Measurements from ENCODE around the gene CPA5. TPM values are rescaled to one million over a fixed set of nuclear protein-coding genes. Genes with fewer than 3 reads are reported as not detected.

CPA5 gene
- total RNA-seq, 1 experiment from 2014 or later, result not detected

DNA sequence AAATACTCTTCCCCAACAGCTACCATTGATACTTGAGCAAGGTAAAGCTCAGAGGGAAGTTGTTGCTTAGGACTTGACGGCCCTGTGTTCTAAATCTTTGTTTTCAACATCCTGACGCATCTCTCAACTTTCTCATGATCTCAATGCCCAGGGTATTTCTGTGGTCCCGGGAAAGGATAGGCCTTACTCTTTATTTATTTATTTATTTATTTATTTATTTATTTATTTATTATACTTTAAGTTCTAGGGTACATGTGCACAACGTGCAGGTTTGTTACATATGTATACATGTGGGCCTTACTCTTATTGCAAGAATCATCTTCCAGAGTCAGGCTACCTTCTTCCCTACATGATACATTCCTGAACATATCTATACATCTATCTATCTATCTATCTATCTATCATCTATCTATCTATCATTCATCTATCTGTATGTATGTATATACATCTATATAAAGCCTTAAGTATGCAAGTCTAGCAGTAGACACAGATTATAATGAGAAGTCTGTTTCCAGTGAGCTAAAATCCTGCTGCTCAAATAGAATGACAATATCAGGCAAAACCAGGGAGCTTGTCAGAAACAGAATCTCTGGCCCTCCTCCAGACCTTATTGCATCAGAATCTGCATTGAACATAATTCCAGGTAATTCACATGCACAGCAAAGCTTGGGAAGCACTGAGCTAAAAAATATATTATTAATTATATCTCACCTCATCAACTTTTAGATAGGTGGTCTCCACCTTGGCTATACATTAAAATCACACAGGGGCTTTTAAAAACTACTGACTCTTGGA lies 12.2 kb upstream of the CPA5 start:
- DNase-seq (ENCODE audit: extremely low read depth, low read depth), result no peak

DNA sequence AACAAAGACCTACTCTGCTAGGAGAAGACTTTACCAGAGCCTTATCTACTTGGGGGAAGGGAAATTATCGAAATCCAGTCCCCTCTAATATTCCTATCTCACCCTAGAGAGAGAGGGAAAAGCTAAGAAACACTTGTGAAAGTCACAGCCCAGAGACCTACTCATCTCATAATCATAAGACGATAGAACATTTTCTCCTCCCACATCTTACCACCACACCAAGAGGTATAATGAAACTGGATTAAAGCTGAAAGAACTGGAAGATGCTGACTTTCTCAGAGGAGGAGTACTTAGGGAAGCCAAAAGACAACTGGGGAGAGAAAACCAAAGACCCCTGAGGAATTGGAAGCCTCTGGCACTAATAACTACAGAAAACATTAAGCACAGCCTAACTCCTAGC lies 10.8 kb upstream of the CPA5 start:
- DNase-seq (ENCODE audit: extremely low read depth, low read depth), result no peak

DNA sequence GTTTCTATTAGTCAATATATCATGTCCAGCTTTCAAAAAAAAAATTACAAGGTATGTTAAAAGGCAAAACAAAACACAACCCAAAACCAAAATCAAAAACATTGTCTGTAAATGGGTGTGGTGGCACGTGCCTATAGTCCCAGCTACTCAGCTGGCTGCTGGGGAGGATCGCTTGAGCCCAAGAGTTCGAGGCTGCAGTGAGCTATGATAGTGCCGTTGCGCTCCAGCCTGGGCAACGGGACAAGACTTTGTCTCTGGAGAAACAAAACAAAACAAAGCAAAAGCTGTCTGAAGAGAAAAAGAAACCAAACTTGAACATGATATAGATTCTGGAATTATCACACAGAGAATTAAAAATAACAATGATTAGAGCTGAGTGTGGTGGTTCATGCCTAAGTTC lies 10.3 kb upstream of the CPA5 start:
- DNase-seq (ENCODE audit: extremely low read depth, low read depth), result no peak

DNA sequence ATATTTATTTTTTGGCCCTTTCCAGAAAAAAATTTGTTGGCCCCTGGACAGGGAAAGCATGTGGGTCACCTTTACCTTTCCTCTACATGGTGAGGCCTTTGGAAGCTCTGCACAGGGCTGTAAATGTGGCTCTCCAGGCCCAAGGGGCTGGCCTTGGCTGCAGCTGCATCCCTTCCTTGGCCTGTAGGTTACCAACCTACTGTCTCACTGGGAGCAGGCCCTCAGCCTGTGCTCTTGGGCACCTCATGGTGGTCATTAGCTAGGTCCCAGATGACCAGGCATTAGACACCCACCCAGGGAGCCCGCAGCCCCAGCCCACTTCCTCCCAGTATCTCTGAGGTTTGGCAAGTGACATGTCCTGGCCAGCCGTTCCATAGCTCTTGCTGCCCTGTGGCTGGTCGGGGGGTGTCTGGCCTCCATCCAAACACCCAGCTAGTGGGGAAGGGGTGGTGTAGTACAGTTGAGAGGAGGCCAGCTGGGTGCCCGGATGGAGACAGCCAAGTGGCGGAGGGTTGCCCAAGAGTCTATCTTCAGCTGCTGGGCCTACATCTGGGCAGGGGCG lies 7.1 kb upstream of the CPA5 start:
- DNase-seq (ENCODE audit: extremely low read depth, low read depth), result no peak

DNA sequence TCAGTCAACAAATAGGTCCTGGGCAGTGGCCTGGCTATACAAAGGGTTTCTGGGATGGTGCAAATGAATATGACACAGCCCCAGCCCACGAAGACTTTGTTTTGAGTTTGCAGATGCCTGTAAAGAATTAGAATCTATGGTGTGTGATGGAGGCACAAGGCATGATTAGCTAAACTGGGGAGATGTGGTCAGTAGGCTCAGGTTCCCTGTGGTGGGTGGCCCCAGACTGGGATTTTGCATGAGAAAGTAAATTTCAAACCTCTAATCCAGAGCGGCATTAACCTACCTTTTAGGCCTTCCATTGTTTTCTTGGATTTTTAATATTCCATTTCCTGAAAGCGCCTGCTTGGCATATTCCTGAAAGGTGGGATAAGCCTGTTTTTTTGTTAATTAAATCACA lies 6.4 kb upstream of the CPA5 start:
- no peak for DNase-seq (ENCODE audit: extremely low read depth, low read depth)

DNA sequence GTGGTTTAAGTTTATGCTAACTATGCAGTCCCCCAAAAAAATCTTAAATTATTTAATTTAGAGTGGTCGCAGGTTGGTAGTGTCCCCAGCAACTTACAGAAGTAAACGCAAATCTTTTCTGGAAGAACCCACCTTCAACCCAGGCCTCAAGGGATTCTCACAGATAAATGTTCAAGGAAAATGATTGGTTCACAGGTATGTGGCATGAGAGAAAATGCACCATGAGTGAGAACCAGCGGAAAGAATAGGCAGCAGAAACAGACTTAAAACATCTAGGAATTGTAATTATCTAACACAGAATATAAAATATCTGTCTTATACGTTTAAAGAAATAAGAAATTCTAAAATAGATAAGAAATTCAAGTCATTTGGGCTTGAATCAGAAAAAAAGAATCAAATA lies 2.7 kb upstream of the CPA5 start:
- no peak for DNase-seq (ENCODE audit: extremely low read depth, low read depth)

DNA sequence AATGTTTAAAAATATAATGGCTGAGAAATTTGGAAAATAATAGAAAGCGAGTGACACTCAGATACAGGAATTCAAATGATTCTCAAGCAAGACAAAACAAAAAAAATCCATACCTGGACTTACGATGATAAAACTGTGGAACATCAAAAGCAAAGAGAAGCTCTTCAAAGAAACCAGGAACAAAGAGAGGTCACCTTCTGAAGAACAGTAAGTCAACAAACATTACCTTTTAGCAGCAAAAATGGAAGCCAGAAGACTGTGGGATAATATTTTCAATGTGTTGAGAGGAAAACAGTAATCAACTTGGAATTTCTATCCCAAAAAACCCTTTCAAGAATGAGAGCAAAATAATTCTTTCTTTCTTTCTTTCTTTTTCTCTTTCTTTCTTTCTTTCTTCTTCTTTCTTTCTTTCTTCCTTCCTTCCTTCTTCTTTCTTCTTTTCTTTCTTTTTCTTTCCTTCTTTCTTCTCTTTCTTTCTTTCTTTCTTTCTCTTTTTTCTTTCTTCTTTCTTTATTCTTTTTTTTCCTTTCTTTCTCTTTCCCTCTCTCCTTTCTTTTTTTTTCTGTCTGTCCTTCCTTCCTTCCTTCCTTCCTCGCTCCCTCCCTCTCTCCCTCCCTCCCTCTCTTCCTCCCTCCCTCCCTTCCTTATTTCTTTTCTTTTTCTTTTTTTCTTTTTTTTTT lies 1.8 kb upstream of the CPA5 start:
- no peak for DNase-seq (ENCODE audit: extremely low read depth, low read depth)

DNA sequence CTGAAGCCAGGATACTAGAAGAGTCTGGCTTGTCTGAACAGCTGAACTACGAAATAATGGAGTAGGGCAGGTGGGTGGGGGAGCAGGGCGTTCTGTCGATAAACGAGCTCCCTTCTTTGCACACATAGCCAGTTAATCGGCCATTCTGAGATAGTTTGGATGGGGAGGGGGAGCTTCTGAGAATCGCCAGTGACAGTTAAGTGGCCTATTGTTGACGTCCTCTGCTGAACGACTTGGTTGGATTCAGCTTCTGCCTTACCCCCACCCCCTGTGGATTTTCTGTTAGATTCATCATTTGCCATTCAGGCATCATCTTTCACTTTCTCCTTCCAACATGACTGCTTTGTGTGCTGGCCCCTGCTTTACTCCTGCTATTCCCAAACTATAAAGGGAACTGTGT lies 520 bp downstream of the CPA5 start:
- no peak for DNase-seq (ENCODE audit: extremely low read depth, low read depth)

DNA sequence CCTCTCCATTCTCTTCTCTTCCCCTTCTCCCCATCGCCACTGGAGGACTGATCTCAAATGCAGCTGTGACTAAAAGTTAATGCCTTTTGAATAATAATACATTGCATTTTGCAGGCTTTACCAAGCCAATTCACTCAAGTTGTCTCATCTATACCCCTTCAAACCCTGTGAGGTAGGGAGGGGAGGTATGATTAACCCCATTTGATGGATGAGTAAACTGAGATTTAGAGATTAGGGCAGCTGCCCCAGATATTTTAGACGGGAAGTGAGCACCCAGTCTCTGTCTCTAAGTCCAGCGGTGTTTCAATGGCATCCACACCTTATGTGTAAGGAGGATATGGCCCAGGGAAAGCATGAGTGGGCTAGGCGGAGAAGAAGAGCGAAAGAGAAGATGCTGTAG lies 1.1 kb downstream of the CPA5 start:
- DNase-seq (ENCODE audit: extremely low read depth, low read depth), result no peak

DNA sequence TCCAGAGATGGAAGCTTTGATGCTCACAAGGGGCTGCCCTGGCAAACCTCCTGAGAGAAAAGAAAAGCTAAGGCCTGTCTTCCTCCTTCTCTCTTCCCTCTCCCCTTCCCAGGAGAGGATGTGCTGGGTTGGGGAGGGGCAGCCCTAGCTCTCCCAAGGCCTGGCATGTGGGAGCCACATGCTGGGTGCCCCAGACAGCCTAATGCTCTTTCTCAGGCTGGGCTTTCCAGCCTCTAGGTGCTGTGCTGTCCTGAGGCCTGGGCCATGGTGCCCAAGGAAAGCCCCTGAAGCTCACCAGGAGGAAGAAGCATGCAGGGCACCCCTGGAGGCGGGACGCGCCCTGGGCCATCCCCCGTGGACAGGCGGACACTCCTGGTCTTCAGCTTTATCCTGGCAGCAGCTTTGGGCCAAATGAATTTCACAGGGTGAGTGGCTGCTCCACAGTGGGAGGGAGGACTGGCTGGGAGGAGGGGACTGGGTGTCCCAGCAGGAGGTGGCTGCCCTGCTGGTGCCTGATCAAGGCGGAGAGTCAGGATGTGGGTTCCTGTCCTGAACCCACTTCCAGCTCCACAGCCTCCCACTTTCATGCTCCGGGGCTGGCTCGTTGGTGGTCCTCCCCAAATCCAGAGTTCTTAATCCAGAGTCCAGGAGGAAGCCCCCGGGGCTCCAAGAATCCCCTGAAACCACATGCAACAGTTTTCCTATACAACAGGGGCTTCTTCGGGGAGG lies 1.7 kb downstream of the CPA5 start:
- DNase-seq (ENCODE audit: extremely low read depth, low read depth), result no peak

DNA sequence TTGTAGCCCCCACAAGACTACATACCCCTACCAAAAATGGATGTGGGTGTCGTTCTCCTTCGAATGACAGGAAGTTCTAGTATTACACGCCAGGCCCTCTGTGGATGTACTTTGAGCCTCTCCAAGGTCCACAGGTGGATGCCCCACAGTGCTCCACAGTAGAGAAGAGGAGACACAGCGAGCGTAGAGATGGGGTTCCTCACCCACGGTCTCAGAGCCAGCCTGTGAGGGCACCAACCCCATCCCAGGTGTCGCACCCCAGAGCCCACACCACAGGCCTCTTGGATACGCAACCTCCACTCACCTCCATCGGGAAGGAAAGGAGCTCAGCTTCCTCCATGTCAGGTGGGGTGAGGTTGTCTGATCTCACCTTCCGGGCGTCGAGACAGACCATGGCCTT lies 2.3 kb downstream of the CPA5 start:
- DNase-seq (ENCODE audit: extremely low read depth, low read depth), result no peak

DNA sequence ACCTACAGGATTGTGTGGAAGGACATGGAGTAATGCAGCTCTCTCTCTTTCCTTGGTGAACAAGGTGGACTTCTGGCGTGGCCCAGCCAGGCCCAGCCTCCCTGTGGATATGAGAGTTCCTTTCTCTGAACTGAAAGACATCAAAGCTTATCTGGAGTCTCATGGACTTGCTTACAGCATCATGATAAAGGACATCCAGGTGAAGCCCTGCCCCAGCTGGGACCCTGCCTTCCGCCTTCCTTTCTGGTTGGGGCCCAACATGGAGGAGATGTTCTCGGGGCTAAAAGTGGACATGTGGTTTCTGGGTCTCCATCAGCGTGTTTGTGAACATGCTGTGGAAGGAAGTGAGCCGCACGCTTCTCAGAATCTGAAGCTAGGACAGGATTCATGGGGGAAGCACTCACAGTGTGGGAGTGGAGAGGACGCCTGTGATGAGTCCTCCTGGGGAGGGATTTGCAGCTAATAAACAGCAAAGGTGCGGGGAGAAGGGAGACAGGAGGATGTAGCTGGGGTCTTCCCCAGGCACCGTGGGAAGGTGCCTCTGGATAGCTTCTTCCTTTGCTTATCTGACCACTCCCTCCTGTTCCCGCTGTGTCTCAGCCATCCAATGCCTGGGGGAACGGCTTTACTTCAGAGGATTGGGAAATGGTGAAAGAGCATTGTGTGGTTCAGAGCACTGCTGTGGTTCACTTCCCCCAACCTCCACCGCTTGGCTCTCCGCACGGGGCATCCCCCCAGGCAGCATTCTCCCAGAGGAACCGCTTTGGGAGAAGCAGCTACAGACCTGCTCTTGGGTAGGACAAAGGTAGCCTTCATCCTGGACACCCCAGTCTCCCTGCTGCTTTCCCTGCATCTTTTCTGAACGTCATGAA lies 5.5 kb downstream of the CPA5 start:
- no peak for DNase-seq (ENCODE audit: extremely low read depth, low read depth)

DNA sequence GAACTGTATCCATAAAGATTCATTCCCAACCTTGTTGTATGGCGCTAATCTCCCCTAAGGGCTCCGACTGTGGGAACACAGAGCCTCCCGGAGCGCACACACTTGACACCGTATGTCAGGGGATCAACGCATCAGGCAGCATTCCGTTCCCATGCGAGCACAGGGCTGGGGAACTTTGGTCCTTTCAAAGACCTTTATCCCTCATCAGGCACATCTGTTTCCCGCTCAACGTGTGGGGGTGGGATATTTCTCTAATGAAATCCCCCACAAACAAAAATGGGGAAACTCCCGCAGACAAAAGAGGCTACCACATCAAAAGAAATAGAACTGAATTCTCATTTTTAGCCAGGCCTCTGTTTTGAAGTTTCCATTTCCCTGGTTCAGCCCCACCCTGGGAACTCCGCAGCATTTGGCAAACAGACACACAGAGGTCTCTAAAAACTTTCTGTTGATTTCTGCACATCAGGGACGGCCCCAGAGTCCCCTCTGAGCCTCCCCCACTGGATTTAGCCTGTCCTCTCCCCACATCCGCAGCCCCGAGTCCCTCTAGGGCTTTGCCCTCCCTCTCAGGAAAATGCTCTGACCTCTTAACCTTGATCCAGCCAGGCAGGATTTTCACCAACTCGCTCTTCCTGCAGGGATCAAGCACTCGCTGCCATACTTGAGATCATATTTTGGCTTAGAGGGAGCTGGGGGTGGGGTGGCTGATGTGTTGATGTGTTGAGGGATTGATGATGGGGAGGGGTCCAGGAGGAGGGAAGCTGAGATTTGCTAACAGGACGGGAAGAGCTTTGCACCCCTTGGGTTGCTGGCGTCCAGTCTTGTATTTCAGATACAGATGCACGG lies 6.6 kb downstream of the CPA5 start:
- no peak for DNase-seq (ENCODE audit: extremely low read depth, low read depth)

DNA sequence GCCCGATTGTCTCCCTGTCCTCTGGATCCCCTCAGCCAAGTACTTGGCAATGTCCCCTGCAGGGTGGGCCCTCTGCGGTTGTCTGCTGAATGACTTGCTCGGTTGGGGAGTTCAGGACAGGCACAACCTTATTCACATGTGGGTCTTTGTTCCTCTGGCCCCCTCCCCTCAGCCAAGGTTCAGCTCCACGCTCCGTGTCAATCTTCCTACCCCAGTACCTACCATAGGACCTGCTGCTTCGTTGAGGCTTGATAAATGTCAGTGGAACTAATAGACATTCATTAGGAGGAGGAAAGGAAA lies 7.1 kb downstream of the CPA5 start:
- no peak for DNase-seq (ENCODE audit: extremely low read depth, low read depth)

DNA sequence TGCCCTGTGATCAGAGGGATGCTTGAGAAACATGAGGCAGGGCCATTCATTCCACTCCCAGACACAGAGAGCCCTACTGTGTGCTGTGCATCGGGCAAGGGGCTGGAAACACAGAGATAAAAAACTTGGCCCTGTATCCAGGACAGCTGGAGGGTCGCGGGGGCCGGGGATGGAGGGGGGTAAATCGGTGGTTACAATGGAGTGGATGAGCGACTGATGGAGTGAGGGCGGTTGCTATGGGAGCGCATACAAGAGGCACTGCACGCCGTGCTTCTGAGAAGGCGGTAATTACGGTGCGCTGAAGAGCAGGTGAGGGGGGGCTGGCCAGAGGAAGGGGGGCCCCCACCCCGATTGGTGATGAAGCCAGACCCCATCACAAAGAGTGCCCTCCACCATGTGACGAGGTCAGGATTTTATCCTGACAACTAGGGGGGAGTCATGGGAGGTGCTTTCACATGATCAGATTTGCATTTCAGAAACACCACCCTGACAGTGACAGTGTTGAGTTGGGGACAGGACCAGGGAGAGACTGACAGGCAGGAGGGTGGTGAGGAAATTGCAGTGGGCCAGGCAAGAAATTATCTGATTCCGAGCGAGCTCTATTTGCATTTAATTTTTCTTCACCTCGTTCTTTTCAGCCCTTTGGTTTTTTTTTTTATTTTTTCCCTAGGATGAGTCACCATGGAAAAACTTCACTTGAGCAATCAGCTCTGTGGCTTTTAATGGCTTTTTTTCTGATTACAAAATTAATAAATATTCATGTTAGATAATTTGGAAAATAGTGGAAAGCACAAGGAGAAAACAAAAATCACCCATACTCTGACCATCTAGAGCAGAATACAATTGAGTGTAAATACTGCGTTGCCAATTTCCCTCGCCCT lies 7.8 kb downstream of the CPA5 start:
- no peak for DNase-seq (ENCODE audit: extremely low read depth, low read depth)

DNA sequence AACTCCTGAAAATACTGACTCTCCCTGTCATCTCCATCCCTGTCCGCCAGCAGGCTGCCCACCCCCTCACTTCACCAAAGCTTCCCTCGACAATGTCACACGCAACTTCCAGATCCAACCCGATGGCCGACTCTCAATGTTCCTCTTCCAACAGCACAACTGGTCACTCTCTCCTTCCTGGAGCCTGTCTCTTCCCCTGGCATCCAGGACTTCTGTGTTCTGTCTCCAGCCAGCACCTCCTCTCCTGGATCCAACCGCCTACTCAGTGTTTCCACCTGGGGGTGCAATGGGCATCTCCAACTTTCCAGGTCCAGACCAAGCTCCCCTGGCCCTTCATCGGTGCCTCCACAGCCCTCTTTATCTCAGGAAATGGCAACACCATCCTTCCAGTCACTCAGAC lies 8.6 kb downstream of the CPA5 start:
- DNase-seq (ENCODE audit: extremely low read depth, low read depth), result no peak

DNA sequence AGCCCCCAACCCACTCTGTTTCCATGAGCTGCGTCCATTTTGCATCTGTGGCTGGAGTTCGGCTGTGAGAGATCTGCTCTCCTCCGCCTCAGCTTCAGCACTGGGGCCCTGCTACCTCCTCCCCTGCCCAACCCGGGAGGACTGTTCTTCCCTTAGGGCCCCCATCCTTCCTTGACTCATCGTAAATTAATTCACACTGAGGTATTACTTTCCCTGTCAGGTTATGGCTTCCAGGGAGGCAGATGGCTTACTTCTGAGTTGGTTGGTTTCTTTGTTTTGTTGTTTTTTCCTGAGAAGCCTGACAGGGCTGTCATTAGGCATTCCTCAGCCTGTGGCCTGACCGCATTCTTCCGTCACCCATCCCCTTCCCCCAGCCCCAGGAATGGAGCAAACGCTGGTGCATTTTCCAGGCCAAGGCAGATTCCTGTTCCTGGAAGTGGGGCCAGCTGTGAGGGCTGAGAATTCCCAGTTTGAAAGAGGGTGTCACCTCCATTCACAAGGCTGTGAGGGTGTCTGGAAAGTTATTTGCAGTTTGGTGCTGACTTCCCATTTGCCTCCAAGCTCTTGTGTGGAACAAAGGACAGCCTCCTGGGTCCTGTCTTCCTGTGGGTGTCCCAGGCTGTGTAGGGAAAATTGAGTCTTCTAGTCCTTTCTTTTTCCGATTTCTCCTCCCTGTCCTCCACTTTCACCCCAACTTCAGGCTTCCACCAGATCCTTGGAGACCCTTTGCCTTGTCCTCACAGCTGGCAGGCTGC lies 11.7 kb downstream of the CPA5 start:
- peak; percentile 98 for DNase-seq (ENCODE audit: extremely low read depth, low read depth)

Data from NCI-H460 (cell line).